ENCODE data around the gene SLC24A5.

SLC24A5 gene

GRCh38 chr15:48119277-48119676 lies 1.5 kb upstream of the SLC24A5 start:
- no peak for DNase-seq

GRCh38 chr15:48121849-48122248 lies 1.1 kb downstream of the SLC24A5 start:
- no peak for DNase-seq

- DNase-seq, result no peak
Observed at GRCh38 chr15:48126667-48127355, 6.0 kb downstream of the SLC24A5 start.

DNA sequence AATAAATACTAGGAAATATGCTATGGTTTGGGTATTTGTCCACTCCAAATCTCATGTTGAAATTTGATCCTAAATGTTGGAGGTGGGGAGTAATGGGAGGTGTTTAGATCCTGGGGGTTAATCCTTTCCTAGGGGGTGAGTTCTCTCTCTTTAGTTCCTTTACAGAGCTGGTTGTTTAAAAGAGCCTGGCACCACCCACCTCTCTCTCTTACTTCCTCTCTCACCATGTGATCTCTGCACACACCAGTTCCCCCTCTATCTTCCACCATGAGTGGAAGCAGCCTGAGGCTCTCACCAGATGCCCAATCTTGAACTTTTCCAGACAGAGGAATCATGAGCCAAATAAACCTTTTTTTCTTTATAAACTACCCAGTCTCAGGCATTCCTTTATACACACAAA lies 10.5 kb downstream of the SLC24A5 start:
- DNase-seq, result no peak

GRCh38 chr15:48132874-48133273 lies 12.1 kb downstream of the SLC24A5 start:
- no peak for DNase-seq

- DNase-seq, result no peak
Observed at GRCh38 chr15:48143856-48144255, 23.1 kb downstream of the SLC24A5 start.

DNA sequence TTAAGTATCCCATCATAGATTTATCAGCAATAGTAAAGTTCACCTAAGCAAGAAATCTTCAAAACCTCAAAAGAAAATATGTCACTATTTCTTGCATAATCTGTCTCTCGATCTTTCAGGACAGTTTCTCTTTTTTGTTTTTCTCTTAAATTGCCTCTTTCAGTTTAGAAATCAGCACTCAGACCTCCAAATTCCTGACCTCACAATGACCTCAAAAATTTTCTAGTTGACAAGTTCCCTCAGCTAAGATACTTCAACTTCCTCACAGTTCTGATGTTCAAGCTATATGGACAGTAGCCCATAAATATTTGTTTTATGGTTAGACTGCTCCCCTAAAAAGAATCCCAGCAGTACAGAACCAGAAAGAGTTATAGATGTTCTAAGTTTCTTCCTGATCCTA lies 24.1 kb downstream of the SLC24A5 start:
- no peak for DNase-seq

GRCh38 chr15:48145923-48146322 lies 25.1 kb downstream of the SLC24A5 start:
- DNase-seq, result no peak

- DNase-seq, result no peak
Observed at GRCh38 chr15:48147358-48147757, 26.6 kb downstream of the SLC24A5 start.

DNA sequence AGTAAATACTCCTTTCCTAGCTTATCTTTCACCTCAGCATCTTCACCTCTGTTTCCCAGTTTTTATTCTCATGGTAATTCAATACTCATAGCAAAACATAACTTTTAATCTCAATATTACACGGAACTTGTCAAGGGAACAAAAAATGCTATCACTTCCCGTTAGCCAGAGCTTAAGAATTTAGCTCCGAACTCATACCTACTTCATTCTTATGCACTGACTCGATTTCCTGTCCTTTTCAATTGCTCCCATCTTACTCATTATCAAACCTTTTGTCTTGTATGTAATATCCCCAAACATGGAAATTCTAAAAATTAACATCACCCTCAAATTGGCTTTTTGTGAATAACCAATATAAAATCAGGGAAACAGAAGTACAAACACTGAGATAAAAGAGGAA lies 29.1 kb downstream of the SLC24A5 start:
- DNase-seq, result no peak

- DNase-seq, result no peak
Observed at GRCh38 chr15:48153526-48153925, 32.7 kb downstream of the SLC24A5 start.

GRCh38 chr15:48168616-48169015 lies 47.8 kb downstream of the SLC24A5 start:
- DNase-seq, result no peak

DNA sequence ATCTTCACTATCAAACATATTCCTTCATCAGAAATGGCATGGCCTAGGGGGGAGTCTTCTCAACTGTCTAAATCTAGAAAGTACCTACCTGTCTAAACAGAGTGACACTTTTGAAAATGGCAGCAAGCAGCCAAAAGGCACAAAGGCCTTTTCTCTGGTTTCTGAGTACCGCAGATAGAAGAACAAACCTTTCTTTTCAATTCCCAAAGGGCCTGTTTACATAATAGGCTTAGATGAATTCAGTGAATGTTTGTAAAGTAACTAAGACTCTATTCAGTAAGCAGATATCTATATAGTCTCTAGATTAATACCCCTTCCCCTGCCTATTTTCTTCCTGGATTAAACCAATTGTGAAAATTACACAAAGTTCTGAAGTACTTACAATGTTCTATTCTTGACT lies 50.2 kb downstream of the SLC24A5 start:
- no peak for DNase-seq

GRCh38 chr15:48175126-48175525 lies 54.3 kb downstream of the SLC24A5 start:
- DNase-seq, result no peak

DNA sequence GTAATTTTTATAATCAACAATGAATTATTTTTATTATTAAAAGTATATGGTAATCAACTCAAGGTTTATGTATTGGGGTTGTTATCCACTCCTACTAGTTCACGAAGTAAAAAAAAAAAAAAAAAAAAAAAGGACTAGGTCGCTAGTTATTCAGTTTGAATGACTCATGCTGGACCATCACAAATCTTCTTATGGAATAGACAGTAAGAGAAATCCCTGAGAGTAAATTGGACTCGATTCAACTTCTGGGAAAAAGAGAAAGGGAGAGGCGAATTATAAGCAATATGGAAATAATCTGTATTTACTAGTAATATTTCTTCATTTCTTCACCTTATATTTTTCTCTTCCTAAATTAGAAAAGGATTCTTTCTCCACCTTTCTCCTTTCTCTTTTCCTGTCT lies 55.3 kb downstream of the SLC24A5 start:
- no peak for DNase-seq

GRCh38 chr15:48176957-48177356 lies 56.2 kb downstream of the SLC24A5 start:
- no peak for DNase-seq

- DNase-seq, result no peak
Observed at GRCh38 chr15:48177383-48177765, 56.6 kb downstream of the SLC24A5 start.

- DNase-seq, result peak; percentile 42
Observed at GRCh38 chr15:48177766-48178647, 57.2 kb downstream of the SLC24A5 start, which contains the start of gene MYEF2. Gene MYEF2, minus strand, starts transcription at chr15:48178295. Its CDS starts 58 bp downstream, at chr15:48178237.

DNA sequence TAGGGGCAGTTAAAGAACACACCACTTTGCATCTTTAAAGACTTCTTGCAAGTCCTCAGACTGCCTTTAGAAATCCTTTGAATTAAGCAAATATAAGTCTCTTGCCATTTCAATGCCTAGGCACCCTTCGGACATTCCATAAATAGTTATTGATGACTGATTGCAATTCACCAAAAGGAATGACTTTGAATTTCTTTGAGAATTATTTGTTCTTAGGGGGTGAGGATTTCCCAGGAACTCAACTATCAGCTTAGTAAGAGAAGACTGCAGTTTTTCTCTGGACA lies 57.8 kb downstream of the SLC24A5 start:
- no peak for DNase-seq

- DNase-seq, result no peak
Observed at GRCh38 chr15:48182749-48183148, 62.0 kb downstream of the SLC24A5 start.

DNA sequence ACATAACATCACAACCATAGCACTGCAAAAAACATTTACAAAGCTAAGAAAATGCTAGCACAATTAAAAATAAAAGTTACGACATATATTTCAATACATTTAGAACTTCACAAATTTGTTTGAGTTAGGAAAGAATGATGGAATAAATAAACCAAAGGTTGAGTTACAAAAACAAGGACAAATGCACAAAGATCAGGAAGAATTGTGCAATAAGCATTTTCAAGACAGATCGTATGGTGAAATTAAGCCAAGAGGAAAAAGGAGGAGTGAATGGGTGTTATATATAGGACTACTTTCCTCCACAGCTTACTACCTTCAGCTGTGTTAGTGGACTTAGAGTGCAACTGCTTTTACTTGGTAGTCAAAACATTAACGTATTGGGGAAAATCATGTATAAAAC lies 64.7 kb downstream of the SLC24A5 start:
- DNase-seq, result no peak

GRCh38 chr15:48186271-48186670 lies 65.5 kb downstream of the SLC24A5 start:
- no peak for DNase-seq

DNA sequence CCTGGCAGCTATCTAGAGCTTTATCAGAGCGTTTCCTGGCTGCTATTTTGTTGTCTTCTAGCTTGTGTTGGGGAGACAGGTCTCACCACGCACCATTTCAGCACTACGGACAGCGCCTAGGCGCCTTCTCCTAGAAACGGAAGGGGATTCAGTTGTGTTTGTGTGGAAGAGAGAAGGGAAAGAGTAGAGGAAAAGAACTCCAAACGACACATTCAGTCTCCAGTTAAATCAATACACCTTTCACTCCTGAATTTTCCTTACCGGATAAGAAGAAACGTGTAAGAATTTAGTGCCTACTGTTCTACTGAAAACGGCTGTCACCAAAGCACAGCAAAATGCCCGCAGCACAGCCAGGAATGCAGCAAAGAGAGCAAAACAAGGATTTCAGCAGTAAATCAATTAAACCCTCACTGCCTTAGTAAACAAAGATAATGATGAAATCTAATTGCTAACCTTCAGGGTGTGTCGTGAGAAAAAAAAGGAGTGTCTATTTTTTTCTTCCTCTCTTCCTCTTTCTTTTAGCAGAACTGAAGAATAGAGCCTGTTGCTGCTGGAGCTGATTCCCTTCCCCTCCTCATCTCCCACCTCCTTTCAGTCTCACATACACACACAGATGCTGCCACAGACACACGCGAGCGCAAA lies 70.3 kb downstream of the SLC24A5 start:
- DNase-seq, result no peak
